GM21737 (cell line): ENCODE measurements around the gene TRIM9.

Source experiments
- ATAC-seq: cut with Tn5 transposase; IDR thresholded peaks from one replicate; pipeline ENCODE4 v1.9.1; 2021; ENCODE audit warnings: mild to moderate bottlenecking, moderate library complexity; ENCODE audit not compliant: unreplicated experiment

Gene TRIM9

DNA sequence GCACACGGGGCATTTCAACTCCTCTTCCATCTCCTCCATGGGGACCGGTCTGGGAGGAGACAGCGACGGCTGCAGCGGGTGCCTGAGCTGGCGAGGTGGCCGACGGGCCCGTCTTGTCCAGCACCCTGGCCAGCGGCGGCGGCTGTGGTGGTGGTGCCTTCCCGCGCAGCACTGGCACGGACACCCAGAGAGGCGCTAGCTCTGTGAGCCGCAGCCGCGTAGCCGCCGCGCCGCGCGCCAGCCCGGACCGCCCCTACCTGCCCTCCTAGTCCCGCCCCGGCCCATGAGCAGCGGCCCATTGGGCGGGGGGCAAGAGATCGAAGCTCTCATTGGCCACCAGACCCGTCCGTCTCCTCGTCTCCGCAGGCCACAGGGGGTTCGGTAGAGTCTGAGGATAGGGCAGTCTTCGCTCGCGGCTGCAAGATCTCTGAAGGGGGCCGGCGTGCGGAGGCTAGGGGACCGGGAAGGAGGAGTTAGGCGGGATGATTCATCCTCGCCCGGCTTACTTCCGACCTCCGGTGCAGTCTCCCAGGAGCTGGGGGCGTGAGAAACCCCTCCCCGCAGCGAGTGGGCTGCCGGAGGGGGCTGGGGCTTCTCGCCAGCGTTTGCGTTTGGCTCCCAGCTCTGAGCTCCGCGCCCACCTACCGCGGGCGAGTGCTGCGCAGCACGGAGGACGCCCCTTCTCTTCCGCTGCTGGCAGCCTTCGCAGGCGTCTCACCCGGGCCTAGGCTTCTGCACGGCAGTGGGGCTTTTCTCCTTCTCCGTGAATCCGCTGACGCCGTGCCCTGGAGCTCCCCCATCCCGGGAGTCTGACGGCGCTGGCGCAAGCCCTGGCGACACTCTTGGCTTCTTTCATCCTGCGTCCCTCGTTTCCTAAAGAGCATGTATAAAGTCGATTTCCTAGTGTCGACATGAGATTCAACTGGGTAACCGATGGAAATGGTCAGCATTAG, at the start of gene TRIM9:
Gene TRIM9 (minus strand): TSS at position 205 of the 953 bp plus-strand sequence. CDS start 166 bp downstream, at position 39.
- ATAC-seq, result peak; percentile 98

DNA sequence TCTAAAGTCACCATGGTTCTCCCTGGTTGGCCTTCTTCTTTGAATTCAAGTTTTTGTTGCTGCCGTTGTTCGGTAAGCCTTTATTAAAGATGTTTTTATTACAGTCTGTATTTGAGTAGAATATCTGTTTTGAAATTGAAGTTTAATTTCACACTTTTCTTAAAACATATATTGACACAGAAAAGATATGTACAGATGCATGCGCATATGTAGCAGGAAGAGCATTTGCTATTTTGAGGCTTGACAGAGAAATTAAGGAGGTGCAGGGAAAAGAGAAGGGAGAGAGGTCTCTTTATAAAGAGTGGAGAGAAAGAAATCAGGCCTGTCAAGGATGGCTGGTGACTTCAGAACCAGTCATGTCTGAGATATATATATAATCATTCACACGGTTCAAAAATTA, 46.0 kb upstream of the TRIM9 start:
- ATAC-seq, result no peak

DNA sequence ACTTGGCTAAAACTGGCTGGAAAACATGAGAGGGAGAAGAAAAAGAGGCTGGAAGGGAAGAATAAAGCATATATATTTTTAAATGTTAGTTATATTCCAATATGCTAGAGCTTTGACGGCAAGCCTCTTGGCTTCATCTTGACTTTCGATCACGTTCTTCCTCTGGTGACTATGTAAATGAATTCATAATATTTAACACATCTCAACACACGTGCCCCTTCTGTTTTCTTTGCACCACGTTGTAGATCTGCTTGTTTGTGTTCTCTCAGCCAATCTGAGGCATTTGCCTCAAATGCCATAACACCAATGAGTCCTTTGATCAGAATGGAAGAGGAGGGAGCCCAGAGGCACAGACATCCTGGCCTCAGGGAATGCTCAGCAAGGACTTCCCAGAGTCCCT, 45.4 kb upstream of the TRIM9 start:
- no peak for ATAC-seq

DNA sequence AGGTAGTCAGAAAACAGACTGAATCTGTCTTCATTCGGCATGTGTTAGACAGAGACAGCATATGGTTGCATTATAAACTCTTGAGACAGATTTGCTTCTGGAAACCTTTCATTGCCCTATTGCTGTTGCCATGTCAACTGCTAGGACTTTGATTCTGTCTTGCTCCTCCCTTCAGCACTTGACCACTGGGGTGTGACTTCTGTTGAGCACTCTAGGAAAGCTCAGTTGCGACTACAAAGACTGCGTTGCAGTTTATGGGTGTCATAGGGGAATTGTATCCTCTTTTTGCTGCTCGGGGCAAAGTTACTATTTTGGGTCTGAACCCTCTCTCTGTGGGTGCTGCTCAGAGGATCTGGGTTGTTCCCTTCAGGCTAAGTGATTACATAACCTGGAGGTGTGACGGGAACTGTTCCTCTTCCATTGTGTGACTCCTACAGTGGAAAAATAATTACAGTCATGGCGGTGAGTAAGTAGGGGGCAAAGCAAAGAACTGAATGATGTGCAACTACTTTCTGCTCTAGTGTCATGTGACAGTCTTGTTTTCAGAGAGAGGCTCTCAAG, 44.3 kb upstream of the TRIM9 start:
- ATAC-seq, result no peak

DNA sequence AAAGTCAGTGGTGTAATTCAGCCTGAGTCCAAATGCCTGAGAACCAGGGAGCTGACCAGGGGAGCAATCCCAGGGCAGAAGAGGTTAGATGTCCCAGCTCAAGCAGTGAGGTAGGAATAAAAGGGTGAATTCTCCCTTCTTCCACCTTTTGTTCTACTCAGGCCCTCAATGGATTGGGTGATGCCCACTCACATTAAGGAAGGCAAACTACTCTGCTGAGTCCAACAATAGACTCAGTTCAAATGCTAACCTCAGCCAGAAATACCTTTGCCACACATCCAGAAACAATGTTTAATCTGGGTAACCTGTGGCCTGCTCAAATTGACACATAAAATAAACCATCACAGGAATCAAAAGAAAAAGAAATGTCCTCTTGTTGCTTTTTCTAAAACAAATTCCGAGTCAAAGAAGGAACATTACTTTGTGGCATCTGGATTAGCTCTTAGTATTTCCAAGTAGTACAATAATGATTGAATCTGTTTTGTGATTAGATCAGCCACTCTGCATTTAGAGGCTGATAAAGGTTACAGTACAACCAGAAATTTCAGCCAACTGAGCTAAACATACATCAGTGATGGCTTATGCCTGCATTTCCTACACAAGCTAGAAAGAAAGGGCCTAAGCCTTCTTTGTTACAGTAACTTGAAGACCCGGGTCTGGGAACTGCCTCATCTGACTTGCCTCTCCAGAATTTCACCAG, 43.6 kb upstream of the TRIM9 start:
- ATAC-seq, result no peak

DNA sequence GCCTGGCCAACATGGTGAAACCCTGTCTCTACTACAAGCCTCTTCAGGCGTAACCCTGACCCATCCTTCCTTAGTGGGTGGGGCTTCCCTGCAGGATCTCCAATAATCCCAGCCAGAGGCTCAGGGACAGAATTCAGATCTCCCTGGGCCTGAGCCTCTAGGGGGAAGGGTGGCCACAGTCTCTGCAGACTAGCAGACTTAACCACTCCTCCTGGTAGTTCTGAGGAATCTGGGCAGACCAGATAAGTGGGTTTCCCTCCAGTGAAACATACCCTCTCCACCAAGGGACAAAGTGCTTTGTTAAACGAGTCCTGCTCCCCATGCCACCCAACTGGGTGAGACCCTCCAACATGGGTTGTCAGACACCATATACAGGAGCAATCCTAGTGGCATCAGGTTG, 36.6 kb upstream of the TRIM9 start:
- ATAC-seq, result no peak

DNA sequence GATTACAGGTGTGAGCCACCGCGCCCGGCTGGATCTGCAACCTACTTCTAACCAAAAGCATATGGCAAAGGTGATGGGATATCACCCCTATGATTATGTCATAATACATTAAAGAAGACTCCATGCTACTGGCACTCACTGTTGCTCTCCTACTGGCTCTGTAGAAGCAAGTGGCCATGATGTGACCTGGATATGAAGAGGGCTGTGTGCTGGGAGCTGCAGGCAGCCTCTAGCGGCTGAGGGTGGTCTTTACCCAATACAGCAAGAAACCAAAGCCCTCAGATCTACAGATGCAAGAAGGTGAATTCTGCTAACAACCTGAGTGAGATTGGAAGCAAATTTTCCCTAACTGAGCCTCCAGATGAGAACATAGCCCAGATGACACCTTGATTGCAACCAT, 34.2 kb upstream of the TRIM9 start:
- ATAC-seq, result no peak

DNA sequence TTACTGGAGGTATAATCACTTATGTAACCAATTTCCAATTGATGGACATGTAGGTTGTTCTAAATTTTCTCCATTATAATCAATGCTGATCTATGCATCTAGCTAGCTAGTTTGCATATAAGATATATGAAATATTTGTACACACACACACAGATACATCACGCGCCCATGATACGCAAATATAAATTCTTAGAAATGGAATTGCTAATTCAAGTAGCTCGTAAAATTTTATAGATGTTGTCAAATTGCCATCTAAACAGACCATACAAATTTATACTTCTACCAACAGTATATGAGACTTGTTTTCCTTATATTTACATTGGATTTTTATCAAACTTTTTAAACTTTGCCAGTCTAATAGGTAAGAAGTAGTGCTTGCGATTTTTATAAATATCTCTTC, 29.1 kb upstream of the TRIM9 start:
- ATAC-seq, result no peak

DNA sequence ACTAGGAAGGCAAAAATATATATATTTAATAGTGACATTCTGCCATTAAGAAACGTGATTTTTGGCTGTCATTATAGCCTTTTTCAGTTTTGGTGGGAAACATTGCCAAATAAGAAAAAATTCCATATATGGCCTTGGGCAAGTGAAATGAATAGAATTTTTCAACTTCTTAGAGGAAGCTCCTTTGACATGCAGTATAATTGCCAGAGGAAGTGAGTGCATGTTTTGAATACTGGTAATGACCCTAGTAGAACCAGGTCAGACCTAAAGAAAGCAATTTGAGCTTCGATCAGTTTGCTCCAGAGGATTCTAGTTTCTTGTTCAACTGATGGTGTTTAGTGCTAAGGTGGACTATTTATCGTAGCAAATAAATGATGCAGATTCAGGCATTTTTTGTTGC, 26.2 kb upstream of the TRIM9 start:
- no peak for ATAC-seq

DNA sequence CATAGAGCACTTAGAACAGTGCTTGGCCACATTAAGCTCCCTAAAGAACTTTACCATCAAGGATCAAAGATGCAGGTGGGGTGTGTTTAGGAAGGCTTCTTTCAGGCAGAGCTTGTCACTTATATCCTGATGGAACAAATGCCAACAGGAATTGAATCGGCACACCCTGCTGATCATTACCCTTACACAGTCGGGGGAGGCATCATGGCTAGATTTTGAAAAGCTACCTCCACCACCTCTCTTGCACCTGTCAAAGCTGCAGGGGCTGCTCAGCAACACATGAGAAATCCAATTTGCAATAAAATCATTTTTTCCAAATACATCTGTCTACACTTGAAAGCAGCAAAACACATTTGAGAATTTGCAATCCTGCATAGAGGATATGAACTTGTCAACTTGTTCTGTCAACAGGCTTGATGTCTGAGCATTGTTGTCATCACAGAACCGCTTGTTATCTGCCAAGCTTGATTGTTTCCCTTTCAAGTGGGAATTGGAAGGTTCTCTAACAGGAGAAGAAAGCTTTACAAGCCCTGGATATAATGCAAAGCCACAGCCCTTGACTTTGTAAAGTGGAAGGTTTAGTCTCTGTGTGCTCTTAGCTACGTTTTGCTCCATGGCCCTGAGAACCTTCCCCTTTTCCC, 24.6 kb upstream of the TRIM9 start:
- no peak for ATAC-seq

DNA sequence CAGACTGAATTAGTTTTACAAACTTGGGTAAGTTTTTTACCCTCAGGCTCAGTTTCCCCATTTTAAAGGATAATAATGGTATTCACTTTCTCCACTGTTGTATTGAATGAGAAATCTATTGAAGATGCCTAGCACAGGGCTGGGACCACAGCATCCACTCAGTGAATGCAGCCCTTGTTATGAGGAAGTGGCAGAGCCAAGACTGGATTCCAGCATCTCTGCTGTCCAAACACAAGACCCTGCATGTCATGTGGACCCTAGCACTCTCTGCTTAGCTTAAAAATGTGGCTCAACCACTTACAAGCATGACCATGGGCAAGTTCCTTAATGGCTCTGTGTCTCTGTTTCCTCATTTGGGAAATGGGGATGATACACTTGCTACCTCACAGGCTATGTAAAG, 24.1 kb upstream of the TRIM9 start:
- no peak for ATAC-seq

DNA sequence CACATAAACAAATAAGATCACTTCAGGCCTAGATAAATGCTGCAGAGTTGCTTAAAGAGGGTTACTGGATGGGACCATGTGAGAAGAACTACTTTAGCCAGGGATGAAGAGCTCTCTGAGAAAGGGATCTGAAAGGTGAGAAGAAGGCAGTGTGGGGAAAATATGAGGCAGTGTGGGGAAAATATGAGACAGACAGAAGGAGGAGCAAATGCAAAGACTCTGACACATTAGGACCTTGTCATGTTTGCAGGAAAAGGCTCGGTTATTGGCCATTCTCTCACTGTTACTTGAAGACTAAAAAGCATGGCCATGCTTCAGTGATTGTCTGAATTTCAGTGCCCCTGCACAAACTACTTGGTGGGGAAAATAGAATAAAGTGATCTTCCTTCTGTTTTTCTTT, 22.7 kb upstream of the TRIM9 start:
- ATAC-seq, result no peak

DNA sequence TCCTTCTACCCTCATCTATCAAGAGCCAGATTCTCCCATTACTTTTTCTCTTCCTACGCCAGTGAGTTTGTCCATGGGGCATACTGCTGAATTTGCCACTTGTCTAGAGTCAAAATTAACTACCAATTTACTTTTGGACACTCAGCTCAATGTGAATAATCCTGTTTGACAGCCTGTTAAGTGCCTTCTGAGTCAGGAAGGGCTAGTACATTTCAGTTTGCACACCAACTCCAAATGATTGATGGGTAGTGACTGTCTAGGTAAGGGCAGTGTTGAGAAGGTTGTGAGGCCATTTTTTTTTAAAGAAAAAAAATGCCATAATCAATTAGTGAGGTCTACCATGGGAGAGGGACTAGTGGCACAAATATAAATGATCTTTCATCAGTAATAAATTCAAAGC, 21.8 kb upstream of the TRIM9 start:
- no peak for ATAC-seq

DNA sequence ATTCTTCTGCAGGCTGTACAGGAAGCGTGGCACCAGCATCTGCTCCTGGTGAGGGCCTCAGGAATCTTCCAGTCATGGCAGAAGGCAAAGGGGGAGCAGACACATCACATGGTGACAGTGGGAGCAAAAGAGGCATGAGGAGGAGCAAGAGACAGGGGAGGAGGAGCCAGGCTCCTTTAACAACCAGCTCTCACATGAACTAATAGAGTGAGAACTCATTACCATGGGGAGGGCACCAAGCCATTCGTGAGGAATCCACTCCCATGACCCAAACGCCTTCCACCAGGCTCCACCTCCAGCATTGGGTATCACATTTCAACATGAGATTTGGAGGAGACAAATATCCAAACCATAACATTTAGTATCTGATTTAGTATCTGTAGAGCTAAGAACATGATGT, 14.7 kb upstream of the TRIM9 start:
- no peak for ATAC-seq

DNA sequence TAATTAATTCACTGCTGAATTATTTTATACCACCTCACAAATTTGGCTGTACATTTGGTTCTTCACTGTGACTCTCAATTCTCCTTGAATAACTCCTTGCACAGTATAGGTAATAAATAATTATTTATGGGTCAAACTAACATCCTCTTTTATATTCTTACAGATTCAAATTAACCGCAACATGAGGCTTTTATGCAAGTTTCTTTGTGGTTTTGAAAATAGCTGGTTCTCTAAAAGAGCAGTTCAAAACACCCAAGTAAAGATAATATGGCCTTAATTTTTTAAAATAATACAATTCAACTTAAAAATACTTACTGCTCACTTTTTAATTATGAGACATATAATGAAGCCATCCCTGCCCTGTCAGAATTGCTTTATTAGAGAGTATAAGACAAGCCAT, 12.9 kb upstream of the TRIM9 start:
- ATAC-seq, result no peak

DNA sequence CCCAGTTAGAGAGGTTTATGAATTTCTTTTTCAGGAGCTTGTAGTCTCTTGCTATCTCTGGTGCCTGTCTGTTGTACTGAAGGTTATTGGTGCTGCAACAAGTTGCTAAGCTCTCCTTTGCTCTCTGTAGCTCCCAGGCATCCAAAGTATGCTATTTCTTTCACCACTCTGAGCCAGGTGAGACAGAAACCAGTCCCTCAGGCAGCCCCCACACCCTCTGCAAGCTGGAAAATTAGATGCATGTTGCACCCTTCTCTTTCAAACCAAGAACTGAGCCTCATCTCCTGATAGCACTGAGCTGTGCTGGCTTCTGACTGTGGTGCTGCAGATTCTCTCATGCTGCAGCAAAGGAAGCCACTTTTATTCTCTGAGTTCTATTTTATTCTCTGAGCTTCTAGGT, 9.6 kb upstream of the TRIM9 start:
- ATAC-seq, result no peak

DNA sequence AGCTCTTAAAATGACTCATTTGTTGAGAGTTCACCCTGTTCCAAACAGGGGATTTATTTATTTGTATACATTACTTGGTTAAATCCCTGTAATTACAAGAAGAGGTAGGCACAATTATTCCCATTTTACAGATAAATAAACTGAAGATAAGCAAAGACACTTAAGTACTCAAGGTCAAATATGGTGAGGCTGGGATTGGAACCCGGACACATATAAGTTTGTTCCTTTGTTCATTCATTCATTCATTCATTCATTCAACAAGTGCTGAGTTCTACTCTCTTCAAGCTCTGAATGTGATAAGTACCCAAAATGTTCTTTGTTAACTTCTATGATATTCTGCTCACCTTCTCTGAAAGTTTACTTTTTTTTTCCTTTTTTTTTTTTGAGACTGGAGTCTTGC, 2.4 kb upstream of the TRIM9 start:
- ATAC-seq, result no peak

DNA sequence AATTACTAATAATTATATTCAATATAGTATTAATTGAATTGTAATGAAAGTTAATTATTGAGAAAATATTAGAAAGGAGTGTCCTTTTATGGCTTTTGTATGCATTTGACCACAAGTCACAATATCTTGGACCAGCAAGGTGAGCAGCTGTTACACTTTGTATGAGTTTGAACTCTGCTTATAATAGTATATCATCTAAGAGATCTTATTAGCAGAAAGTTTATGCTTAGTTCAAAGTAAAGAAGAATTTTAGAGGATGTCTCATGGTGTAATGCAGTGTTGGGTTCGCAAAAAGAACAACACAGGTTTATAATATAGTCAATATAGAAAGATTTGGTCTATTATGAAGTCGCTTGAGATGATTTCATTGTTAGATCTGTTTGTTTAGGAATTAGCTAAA, 2.0 kb upstream of the TRIM9 start:
- ATAC-seq, result no peak

DNA sequence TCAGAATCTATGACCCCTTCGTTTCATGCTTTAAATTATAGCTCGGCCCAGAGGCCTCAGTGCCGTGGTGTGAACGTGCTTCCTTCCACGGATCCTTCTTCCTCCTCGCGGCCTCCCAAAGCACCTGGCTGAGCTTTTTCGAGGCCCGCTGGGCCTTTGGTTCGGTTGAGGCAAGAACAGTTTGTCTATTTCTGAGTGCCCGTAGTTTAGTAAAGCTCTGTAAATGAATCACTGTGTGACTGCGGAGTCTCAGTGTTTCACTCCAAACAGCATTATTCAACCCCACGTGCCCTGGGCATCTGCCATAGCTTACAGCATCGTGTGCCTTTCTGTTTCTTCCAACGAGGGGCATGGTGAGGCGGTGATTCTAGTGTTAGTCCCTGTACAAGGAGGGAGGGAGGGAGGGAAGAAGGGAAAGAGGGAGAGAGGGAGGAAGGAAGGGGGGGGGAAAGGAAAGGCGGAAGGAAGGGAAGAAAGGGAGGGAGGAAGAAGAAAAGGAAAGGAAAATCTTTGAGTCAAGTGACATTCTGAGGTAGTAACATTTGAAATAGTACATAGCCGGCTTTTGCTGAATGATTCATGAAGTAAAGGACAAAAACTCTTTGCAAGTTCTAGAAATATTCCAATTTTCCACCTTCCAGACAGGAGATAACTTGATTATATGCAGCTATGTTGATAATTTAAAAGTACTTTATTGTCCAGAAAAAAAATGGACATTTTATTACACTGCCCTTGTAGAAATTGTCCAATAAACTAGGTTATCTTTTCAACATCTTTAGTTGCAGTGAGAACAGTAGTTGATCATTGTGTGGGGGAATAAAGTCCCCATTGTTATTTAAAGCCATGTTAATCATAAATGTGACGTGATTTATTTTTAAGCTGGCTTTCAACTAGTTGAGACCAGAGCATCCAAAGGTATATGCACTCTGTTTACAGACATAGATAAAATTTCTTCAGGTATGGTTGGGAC, 1.2 kb upstream of the TRIM9 start:
- ATAC-seq, result no peak

DNA sequence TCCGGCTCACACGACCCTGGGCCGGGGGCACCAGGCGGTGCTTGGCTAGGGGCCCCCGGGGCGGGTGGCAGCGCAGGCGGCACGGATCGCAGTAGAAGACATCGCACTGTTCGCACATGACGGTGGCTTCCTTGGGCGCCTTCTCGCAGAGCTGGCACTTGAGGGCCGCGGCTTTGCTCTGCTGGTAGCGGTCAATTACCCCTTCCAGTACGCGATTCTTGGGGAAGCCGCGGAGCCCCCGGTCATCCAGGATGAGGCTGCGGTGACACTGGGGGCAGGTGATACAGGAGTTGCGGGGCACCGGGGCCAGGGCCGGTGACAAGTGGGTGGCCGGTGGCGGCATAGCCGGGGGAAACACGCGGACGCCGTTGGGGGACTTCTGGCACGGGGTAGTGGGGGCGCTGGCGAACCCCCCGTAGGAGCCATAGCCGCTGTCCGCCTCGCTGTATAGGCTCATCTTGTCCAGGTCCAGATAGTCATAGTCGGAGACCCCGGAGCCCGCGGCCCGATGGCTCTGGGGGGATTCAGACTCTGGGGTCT, 553 bp downstream of the TRIM9 start:
- ATAC-seq, result no peak
